GM21786 (cell line): ENCODE data around the gene RBM45.
A peak's percentile ranks its signal among the peaks of the same experiment; 100 is the strongest.
"Not testable (repeated sequence)": the region's sequence is repeated elsewhere in the genome, so short reads cannot be mapped to it uniquely, and the experiment has no call there.

Experiments
- ATAC-seq: cut with Tn5 transposase; IDR thresholded peaks from one replicate; pipeline ENCODE4 v1.9.1; 2021; ENCODE audit not compliant: unreplicated experiment

Gene RBM45

DNA sequence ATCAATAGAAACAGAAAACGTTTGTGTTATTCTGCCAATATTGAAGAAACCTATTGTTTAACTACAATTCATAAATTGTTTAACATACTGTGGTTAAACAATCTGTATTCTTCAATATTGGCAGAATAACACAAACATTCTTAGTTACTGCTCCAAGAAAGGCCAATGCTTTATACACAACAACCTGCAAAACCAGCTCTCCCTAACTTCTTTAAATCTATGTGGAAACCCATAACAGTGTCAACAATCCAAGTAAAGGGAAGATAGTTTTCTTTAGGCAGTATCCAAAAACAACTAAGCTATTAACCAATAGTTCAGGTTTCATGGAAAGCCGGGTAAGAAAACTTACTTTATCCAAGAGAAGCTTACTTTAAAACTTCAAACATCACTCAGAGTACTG is 6.2 kb upstream of the RBM45 start:
- ATAC-seq: no peak

DNA sequence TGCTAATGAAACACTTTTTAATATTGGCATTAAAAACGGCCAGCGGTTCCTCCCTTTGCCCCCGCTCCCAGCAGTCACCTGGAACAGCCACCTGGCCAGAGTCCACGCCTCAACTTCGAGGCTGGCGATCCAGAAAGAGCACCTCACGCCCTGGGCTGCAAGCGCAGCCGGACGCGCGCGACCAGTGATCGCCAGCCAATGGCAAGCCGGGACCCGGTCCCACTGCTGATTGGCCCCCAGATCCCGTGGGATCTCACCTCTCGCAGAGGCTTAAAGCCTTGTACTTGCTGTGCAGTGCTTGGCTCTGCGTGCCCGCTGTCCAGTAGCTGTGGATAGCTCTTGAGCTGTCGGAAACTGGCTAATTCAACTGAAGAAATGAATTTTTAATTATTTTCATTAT is 4.1 kb upstream of the RBM45 start:
- ATAC-seq: no peak

DNA sequence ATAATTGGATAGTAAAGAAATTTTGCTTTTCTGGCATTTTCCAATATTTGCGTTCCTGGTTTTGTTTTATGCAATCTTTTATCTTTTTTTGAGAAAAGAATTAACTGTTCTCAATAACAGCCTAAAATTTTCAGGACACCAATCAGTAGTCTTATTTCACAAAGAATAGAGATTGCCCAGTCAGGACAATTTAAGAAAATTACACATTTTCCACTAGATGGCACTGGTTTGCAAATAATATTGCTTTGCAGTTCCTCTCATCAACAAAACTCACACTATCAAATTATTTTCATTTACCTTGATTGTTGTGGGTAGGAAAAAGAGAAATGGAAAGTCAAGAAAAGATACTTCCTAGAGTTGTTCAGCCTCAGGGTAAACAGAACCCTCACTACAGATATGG is 2.4 kb upstream of the RBM45 start:
- ATAC-seq: no peak

DNA sequence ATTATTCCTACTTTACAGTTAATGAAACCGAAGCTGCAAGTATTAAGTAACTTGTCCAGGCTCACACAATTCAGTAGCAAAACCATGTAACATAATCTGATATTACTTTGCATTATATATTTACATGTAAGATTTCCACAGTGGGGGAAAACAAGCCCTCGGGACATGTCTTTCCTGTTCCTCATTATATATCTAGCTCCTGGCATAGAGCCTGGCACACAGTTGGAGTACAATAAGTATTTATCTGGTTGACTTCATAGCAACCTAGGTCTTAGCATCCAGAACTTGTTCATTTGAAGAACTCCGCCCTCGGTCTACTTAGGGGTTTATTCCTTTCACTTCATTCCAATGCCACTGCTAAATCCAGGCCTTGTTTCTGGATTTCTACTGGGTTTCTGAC is 1.6 kb upstream of the RBM45 start:
- no peak for ATAC-seq

DNA sequence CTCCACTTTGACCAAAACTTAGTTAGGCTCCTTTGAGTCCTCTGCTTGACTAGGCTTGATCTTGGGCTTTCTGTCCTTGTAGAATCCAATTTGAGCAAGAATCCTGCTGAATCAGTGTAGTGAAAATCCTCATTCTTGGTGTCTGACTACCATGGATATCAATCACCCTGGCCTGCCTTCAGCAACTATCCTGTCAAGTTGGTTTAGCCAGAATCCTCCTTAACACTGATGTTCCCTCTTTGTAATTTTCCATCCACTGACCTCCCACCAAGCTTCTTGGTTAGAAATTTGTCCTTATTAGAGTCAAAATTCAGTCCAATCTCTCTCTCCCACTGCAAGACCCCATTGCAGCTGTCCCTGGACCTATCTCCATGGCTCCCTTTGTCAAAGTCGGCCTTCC is 494 bp upstream of the RBM45 start:
- no peak for ATAC-seq

DNA sequence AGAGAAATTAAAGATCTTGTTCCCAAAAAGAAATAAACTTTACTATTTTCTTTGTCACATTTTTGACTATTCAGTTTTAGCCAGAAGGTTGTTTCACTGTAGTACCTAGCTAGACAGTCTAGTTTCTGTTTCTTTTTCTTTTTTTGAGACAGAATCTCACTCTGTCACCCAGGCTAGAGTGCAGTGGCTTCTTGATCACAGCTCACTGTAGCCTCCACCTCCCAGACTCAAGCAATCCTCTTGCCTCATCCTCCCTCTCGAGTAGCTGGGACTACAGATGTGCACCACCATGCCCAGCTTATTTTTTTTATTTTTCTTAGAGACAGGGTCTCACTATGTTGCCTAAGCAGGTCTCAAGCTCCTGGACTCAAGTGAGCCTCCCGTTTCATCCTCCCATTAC is 2.2 kb downstream of the RBM45 start:
- ATAC-seq: peak; percentile 49

DNA sequence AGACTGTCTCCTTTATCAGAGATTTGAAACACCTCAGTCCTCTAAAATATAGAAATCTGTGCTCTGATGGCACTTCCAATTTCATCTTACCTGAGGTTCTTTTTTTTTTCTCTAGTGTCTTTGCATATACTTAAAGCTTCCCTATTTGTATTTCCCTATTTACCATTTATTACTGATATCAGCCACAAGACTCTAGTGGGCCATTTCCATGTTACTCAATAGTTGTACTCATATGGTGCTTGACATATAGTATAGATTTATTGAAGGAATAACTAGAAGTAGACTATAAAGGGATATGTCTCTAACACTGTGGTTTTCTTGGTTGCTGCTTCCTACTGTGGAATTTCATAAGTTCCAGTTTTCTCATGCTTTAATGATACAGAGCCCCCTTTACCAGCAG is 3.0 kb downstream of the RBM45 start:
- ATAC-seq: no peak

DNA sequence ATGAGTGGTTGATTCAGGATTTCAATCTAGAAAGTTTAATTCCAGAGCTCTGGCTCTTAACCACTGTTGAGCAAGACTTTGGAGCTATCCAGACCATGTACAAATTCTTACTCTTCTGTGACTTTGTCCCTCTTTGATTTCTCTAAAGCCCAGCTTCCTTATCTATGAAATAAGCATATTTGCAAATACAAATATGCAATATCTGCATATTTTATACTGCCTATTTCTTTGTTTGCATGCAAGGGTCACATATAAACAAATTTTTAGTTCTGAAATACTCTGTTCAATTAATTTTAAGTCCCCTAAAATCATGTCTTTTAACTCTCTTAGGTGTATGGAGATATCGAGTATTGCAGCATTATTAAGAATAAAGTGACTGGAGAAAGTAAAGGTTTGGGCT is 5.5 kb downstream of the RBM45 start:
- ATAC-seq: no peak

DNA sequence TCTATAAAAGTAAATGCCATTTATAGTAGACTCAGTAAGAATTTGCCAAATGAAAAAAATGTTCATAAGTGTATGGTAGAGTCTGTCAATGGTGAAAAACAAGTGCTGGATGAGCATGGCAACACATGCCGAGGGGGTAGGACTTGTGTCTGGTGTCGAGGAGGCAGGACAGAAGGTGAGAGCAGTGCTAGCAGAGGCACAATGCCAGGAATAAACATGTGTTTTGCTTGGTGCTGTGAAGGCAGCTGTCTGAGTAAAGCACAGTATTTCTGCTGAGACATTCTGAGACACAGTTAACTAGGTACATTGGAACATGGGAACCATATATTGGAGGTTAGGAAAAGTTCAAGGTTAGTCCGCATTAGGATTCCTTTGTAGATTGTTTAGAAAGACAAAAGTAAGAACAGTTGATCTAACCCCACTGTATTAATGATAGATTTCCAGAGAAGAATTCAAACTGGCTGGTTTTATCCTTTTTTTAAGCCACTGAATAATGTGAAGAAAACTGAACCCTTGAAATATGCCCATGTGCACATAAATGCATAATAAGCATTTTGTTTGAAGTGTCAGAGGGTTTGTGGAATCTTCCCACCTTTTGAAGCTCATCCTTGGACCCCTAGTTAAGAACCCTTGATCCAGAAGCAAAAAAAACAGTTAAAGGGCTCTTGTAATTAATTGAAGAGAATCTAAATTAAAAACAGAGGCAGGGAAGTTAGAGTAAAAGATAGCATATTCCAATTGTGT is 7.1 kb downstream of the RBM45 start:
- no peak for ATAC-seq

DNA sequence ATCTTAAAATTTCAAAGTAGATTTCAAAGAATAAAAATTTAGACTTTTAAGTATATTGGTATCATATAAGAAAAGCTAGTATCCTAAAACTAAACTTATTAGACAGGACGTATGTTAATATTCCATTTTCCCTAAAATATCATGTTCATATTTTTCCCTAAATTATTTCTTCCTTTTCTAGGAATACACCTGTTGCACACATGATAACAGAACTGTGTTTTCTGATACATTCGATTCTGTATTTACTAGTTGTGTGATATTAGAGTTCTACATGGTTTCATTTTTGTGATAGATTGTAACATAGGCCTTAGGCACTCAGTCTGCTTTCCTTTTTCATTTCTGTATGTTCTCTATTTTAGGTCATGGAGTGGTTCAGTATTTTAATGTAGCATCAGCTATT is 10.9 kb downstream of the RBM45 start:
- ATAC-seq: no peak

DNA sequence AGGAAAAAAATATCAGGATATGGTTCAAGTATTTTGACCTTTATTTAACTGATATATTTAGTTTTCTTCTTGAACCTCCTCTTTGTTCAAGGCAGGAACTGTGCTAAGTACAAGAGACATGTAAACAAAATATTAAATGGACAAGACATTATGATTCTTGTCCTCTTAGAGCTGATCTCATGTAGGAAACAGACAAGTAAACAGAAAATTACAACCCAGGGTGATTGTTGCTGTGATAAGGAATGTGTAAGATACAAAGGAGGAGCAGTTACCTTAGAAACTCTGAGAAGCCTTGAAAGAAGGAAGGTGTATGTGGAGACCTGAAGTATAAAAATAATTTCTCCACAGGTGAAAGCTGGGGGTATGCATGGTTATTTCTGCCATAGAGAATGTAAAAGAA is 12.9 kb downstream of the RBM45 start:
- ATAC-seq: no peak

DNA sequence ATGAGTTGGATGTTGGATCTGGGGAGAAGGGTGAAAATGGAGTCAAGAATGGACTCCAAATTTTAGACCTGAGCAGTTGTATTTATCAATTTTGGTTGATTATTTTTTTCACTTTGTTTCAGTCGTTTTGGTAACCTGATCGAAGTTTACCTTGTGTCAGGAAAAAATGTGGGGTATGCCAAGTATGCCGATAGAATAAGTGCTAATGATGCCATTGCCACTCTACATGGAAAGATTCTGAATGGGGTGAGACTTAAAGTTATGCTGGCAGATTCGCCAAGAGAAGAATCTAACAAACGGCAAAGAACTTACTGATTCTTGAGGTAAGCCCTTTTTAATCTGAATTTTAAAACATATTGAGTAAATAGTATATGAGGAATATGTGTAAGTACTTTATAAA is 13.6 kb downstream of the RBM45 start:
- ATAC-seq: no peak

DNA sequence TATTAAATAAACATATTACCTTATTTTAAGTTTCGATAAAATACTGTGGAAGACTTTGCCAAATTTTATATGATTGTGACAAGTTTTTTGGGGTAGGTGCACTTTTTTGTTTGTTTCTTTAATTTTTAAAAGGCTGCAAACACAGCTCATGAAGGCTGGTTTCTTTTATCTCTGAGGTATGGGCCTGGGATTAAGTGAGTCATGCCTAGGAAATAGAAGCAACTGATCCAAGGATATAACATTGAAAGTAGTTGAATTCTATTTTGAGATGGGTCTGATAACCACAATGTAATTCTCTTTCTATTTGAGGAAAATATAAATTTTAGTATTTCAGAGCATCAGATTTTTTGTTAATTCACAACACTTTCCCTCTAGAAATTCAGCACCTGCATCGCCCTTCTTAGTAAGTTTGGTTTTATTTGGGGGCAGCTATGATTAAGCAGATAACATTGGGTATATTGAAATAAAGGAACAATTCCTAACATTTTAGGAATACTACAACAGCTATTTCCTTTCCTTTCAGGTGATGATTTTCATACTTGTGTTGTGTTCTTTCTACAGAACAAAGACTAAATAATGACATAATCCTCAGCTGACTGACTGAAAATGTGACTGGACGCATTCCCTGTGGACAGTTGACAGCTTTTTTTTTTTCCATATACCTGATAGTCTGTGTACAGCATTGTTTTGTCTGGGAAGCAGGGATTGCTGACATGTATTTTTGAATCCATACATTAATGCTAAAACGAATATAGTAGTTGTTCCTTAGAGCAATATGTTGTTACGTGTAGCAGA is 16.8 kb downstream of the RBM45 start:
- no peak for ATAC-seq

DNA sequence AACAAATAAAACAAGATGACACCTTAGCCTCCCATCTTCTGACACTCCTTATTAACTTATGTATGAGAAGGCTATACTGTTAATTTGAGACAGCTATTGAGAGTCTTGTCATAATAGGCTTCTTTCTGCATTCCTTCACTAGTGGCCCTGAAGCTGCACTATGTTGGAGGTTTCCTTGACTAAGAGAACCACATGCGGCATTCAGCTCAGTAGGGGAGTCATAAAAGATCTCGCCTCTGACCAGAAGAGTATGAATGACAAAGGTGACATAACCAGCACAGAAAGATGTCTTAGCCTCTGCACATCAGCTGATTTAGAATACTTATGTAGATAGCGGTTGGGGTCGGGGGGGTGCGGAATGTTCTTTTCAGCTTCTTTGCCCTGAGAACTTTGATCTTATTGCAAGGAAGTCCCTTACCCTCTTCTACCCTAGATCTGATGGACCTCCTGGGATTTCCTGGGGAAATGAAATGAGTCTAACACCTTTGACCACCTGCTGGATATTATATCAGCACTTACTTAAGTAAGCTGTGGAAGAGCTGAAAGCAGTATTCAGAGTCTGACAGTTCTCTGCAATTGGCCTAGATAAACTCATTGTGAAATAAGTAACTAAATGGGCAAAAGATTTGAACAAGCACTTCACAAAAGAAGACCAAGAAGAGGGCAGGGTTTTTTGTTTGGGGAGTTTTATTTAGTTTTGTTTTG is 24.2 kb downstream of the RBM45 start:
- ATAC-seq: no peak

DNA sequence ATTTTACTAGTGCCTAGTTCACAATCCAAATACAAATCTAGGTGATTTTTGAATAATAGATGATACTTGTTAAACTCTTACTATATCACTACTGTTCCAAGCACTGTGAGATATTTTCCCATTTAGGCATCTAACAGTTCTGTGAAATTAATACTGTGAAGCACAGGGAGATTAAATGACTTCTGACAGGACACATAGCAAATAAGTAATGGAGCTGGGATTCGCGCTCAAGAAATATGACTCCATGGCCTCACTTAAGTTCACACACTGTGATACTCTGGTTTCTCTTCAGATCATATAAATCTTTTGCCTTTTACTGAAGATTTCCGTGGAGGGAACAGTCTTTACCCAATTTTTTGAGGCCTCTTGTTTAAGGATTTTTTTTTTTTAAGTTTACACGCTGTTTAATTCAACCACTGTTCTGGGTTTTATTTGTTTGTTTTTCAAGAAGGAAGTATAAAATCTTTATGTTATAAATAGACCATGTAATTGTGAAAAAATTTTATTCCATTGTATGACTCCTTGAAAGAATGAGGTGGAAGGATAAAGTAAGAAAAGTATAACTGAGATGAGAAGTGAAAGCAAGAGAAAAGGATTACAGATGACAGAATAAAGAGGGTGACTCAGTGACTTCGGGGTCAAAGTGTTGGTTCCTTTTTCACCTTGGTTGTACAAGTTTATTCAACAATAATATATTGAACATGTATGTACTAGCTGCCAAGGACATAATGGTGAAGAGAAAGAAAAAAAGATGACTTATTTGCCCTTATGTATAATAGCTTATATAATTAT is 30.2 kb downstream of the RBM45 start:
- no peak for ATAC-seq

DNA sequence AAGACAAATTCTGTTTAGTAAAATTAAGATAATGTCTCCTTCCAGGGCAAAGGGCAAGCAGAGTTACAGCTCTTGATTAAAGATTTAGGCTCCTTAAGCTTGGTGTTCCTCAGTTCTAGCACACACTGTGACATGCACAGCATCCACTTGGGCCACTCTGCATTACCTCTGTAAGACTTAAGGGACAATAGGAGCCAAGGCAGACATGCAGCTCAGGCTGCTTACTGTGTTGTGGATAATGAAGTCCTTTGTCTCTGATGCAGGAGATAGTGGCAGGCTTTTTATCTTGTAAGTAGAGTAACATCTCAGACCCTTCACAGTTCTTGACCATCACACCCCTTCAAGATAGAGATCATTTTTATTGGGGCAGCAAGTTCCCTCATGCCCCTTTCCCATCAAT is 31.2 kb downstream of the RBM45 start:
- no peak for ATAC-seq

DNA sequence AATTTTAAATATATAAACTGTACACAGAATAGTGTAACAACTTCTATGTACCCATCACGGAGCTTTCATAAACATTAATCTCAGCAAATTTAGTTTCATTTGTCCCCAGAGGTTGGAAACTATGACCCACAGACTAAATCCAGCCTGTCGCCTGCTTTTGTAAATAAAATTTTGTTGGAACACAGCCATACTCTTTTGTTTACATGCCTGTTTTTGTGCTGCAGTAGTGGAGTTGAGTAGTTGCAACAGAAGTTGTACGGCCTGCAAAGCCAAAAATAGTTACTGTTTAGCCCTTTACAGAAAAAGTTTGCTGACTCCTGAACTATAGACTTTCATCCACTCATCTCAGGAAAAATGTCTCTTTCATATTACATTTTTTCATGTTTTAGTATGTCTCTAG is 39.8 kb downstream of the RBM45 start:
- no peak for ATAC-seq

DNA sequence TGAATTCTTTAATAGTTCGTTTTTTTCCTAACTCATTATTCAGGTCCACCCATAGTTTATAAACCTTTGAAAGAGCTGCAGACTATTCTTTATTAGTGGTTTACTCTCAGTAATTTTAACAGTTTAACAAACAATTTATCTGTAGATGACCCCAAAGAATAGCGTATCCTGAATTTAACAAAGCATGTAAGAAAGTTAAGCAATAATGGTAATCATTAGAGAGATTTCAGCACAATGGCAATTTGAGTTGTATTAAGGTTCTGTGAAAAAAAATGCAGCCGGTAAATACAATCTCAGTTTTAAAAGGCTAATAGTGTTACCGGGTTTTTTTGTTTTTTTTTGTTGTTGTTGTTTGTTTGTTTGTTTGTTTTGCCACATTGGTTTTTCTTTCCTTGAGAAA is 40.3 kb downstream of the RBM45 start:
- no peak for ATAC-seq

DNA sequence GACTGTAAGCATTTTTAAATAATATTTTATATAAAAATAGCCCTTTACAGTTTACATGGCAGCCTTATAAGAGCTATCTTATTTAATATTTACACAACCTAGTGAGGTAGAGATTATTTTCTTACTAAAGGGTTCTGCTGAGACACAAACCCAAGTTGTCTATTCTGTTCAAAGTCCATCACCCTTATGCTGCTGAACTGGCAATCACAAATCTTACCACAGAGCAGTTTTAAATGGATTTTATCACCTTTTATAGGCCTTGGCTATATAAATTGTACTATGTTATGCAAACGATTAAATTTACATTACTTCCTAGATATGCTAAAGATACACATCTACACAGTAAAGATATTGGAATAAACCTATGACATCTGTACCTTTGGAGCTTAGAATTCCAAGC is 40.7 kb downstream of the RBM45 start:
- no peak for ATAC-seq

DNA sequence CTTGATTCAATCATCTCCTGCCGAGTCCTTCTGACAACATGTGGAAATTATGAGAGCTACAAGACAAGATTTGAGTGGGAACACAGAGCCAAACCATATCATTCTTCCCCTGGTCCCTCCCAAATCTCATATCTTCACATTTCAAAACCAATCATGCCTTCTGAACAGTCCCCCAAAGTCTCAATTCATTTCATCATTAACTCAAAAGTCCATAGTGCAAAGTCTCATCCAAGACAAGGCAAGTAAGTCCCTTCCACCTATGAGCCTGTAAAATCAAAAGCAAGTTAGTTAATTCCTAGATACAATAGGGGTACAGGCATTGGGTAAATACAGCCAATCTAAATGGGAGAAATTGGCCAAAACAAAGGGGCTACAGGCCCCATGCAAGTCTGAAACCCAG is 41.6 kb downstream of the RBM45 start:
- not testable (repeated sequence) for ATAC-seq

DNA sequence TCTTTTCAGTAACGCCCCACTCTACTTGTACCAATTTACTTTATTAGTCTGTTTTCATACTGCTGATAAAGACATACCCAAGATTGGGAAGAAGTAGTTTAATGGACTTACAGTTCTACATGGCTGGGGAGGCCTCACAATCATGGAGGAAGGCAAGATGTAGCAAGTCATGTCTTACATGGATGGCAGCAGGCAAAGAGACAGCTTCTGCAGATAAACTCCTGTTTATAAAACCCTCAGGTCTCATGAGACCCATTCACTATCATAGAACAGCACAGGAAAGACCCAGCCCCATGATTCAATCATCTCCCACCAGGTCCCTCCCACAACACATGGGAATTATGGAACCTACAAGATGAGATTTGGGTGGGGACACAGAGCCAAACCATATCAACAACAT is 43.3 kb downstream of the RBM45 start:
- no peak for ATAC-seq
